Measurements from ENCODE around the gene CD58.

The CD58 gene

GRCh38 chr1:116531917-116532316 lies 38.9 kb downstream of the CD58 start:
- ChIA-PET CTCF (no interaction called here), POLR2A (no interaction called here)
- TF ChIP-seq ZNF384 (IDR thresholded peaks at IDR 0.05), result no peak
- DNase-seq (ENCODE audit: extremely low spot score), result no peak

- no peak for TF ChIP-seq TARDBP (IDR thresholded peaks at IDR 0.05)
- no peak for TF ChIP-seq FOXM1 (IDR thresholded peaks at IDR 0.05; ENCODE audit: borderline replicate concordance)
- no peak for TF ChIP-seq FOXA1 (IDR thresholded peaks at IDR 0.05)
- no peak for TF ChIP-seq CTBP1 (IDR thresholded peaks at IDR 0.05; ENCODE audit: borderline replicate concordance)
- TF ChIP-seq BHLHE40 (IDR thresholded peaks at IDR 0.05; ENCODE audit: borderline replicate concordance), result no peak
- TF ChIP-seq PKNOX1 (IDR thresholded peaks at IDR 0.05), result no peak
- POLR2A ChIA-PET, result no interaction called here
- no peak for DNase-seq (ENCODE audit: extremely low spot score)
- CTCF ChIA-PET, result no interaction called here
These were observed 41.1 kb downstream of the CD58 start for GRCh38 chr1:116529681-116530080.

GRCh38 chr1:116529199-116529631 lies 41.6 kb downstream of the CD58 start:
- CTCF ChIA-PET, result no interaction called here
- POLR2A ChIA-PET, result no interaction called here
- no peak for DNase-seq (ENCODE audit: extremely low spot score)

GRCh38 chr1:116528329-116529083 lies 42.3 kb downstream of the CD58 start:
- ChIA-PET CTCF (no interaction called here), POLR2A (no interaction called here)
- TF ChIP-seq FOXA1 (IDR thresholded peaks at IDR 0.05) (no peak), CTBP1 (IDR thresholded peaks at IDR 0.05; ENCODE audit: borderline replicate concordance) (no peak), HDGF (IDR thresholded peaks at IDR 0.05; ENCODE audit: borderline replicate concordance) (no peak), SUZ12 (IDR thresholded peaks at IDR 0.05) (no peak), ZNF384 (IDR thresholded peaks at IDR 0.05) (no peak), FOXM1 (IDR thresholded peaks at IDR 0.05; ENCODE audit: borderline replicate concordance) (no peak), LEF1 (IDR thresholded peaks at IDR 0.05; ENCODE audit: borderline replicate concordance) (no peak), ELF4 (IDR thresholded peaks at IDR 0.05) (no peak), L3MBTL2 (conservative IDR thresholded peaks at IDR 0.05) (no peak), NFRKB (IDR thresholded peaks at IDR 0.05) (no peak), BHLHE40 (IDR thresholded peaks at IDR 0.05; ENCODE audit: borderline replicate concordance) (no peak), PKNOX1 (IDR thresholded peaks at IDR 0.05) (no peak), FOXK2 (IDR thresholded peaks at IDR 0.05) (no peak), SP1 (IDR thresholded peaks at IDR 0.05) (no peak), TARDBP (IDR thresholded peaks at IDR 0.05) (no peak)
- DNase-seq (ENCODE audit: extremely low spot score), result no peak

More at GRCh38 chr1:116529199-116529631, 41.6 kb downstream of the CD58 start:
- TF ChIP-seq PKNOX1 (IDR thresholded peaks at IDR 0.05), result no peak
- TF ChIP-seq BHLHE40 (IDR thresholded peaks at IDR 0.05; ENCODE audit: borderline replicate concordance), result no peak
- no peak for TF ChIP-seq ZNF384 (IDR thresholded peaks at IDR 0.05)
- TF ChIP-seq ARNT (IDR thresholded peaks at IDR 0.05), result no peak

GRCh38 chr1:116525440-116525839 lies 45.4 kb downstream of the CD58 start:
- no peak for DNase-seq (ENCODE audit: extremely low spot score)
- POLR2A ChIA-PET, result no interaction called here
- TF ChIP-seq ARNT (IDR thresholded peaks at IDR 0.05) (no peak), ELF4 (IDR thresholded peaks at IDR 0.05) (no peak), BHLHE40 (IDR thresholded peaks at IDR 0.05; ENCODE audit: borderline replicate concordance) (no peak)
- CTCF ChIA-PET, result no interaction called here

GRCh38 chr1:116521186-116521585 lies 49.6 kb downstream of the CD58 start:
- POLR2A ChIA-PET, result no interaction called here
- DNase-seq (ENCODE audit: extremely low spot score), result no peak
- TF ChIP-seq TARDBP (IDR thresholded peaks at IDR 0.05) (no peak), ARNT (IDR thresholded peaks at IDR 0.05) (no peak), BHLHE40 (IDR thresholded peaks at IDR 0.05; ENCODE audit: borderline replicate concordance) (no peak), SP1 (IDR thresholded peaks at IDR 0.05) (no peak), FOXA1 (IDR thresholded peaks at IDR 0.05) (no peak), CTBP1 (IDR thresholded peaks at IDR 0.05; ENCODE audit: borderline replicate concordance) (no peak), HDGF (IDR thresholded peaks at IDR 0.05; ENCODE audit: borderline replicate concordance) (no peak), PKNOX1 (IDR thresholded peaks at IDR 0.05) (no peak), FOXM1 (IDR thresholded peaks at IDR 0.05; ENCODE audit: borderline replicate concordance) (no peak), L3MBTL2 (conservative IDR thresholded peaks at IDR 0.05) (no peak), SUZ12 (IDR thresholded peaks at IDR 0.05) (no peak), ZNF384 (IDR thresholded peaks at IDR 0.05) (no peak), FOXK2 (IDR thresholded peaks at IDR 0.05) (no peak), NFRKB (IDR thresholded peaks at IDR 0.05) (no peak)
- CTCF ChIA-PET, result no interaction called here

All from HEK293T (cell line).